Mesenchymal stem cell (in vitro differentiated cells and primary cell): Measurements from ENCODE around the gene CERK.

Experiments used
- DNase-seq: peaks from one replicate; pipeline ENCODE4 v3.0.0-alpha.2; 2013
- H2AFZ ChIP-seq: one replicate; pipeline ENCODE4 v1.6.1; 2013; ENCODE audit warnings: low read depth, mild to moderate bottlenecking, control low read depth, inconsistent platforms, low read length, moderate library complexity
- H2AK5ac ChIP-seq: 2 replicates; pipeline ENCODE4 v1.6.1; 2013; ENCODE audit warnings: low read length, moderate library complexity, mild to moderate bottlenecking, inconsistent platforms; ENCODE audit not compliant: severe bottlenecking
- H2BK120ac ChIP-seq: one replicate; pipeline ENCODE4 v1.6.1; 2013; ENCODE audit warnings: low read depth, mild to moderate bottlenecking, inconsistent platforms, low read length, moderate library complexity
- H2BK12ac ChIP-seq, 2 experiments: one replicate each; pipeline ENCODE4 v1.6.1; 2013; ENCODE audit warnings: inconsistent platforms in 2 of 2, low read length in 2 of 2, mild to moderate bottlenecking in 2 of 2, moderate library complexity in 2 of 2, control low read depth in 1 of 2
- H2BK15ac ChIP-seq: one replicate; pipeline ENCODE4 v1.6.1; 2013; ENCODE audit warnings: mild to moderate bottlenecking, low read depth, inconsistent platforms; ENCODE audit not compliant: poor library complexity, severe bottlenecking
- H2BK5ac ChIP-seq: 2 replicates; pipeline ENCODE4 v1.6.1; 2013; ENCODE audit warnings: low read depth, mild to moderate bottlenecking, low read length, control low read depth, inconsistent platforms; ENCODE audit not compliant: poor library complexity, severe bottlenecking
- H3K14ac ChIP-seq, 2 experiments: one replicate each; pipeline ENCODE4 v1.6.1; 2013; ENCODE audit warnings: inconsistent platforms in 2 of 2, low read length in 2 of 2, control low read depth in 1 of 2, mild to moderate bottlenecking in 1 of 2, moderate library complexity in 1 of 2
- H3K18ac ChIP-seq, 2 experiments: one replicate each; pipeline ENCODE4 v1.6.1; 2013; ENCODE audit warnings: inconsistent platforms in 2 of 2, low read length in 2 of 2, control low read depth in 1 of 2, low read depth in 1 of 2, mild to moderate bottlenecking in 1 of 2
- H3K23ac ChIP-seq, 2 experiments: one replicate each; pipeline ENCODE4 v1.6.1; 2013; ENCODE audit warnings: inconsistent platforms in 2 of 2, low read length in 2 of 2, mild to moderate bottlenecking in 2 of 2, moderate library complexity in 2 of 2, control low read depth in 1 of 2
- H3K27ac ChIP-seq: 2 replicates; pipeline ENCODE4 v1.5.1; 2013; ENCODE audit warnings: mild to moderate bottlenecking, moderate library complexity, low read length, control low read depth, inconsistent platforms; ENCODE audit not compliant: poor library complexity, severe bottlenecking
- H3K27me3 ChIP-seq, 2 experiments: 2 replicates each; pipeline versions ENCODE4 v1.6.1 to v1.7.0; 2013; ENCODE audit warnings: low read length in 2 of 2, mild to moderate bottlenecking in 2 of 2, moderate library complexity in 2 of 2, control low read depth in 1 of 2, inconsistent platforms in 1 of 2; ENCODE audit not compliant: control insufficient read depth in 1 of 2, insufficient read depth in 1 of 2
- H3K36me3 ChIP-seq, 2 experiments: 2 replicates each; pipeline versions ENCODE4 v1.6.1 to v1.7.0; 2013; ENCODE audit warnings: low read length in 2 of 2, control low read depth in 1 of 2, inconsistent platforms in 1 of 2, low read depth in 1 of 2, mild to moderate bottlenecking in 1 of 2; ENCODE audit not compliant: insufficient read depth in 2 of 2, control insufficient read depth in 1 of 2
- H3K4ac ChIP-seq, 2 experiments: one replicate each; pipeline ENCODE4 v1.6.1; 2013; ENCODE audit warnings: inconsistent platforms in 2 of 2, low read length in 2 of 2, mild to moderate bottlenecking in 2 of 2, moderate library complexity in 2 of 2, control low read depth in 1 of 2, low read depth in 1 of 2
- H3K4me1 ChIP-seq: 2 replicates; pipeline ENCODE4 v1.6.1; 2013; ENCODE audit warnings: low read depth, low read length, control low read depth; ENCODE audit not compliant: control insufficient read depth, insufficient read depth
- H3K4me2 ChIP-seq: 2 replicates; pipeline ENCODE4 v1.6.1; 2013; ENCODE audit warnings: low read length, mild to moderate bottlenecking, inconsistent platforms; ENCODE audit not compliant: poor library complexity, severe bottlenecking
- H3K4me3 ChIP-seq, 2 experiments: 2 replicates each; pipeline versions ENCODE4 v1.5.1 to v1.7.0; 2013; ENCODE audit warnings: low read length in 2 of 2, mild to moderate bottlenecking in 2 of 2, control low read depth in 1 of 2, low read depth in 1 of 2; ENCODE audit not compliant: insufficient read depth in 1 of 2
- H3K79me1 ChIP-seq: replicated peaks from 2 replicates; pipeline ENCODE4 v1.6.1; 2013; ENCODE audit warnings: mild to moderate bottlenecking, control low read depth, low read length, inconsistent platforms; ENCODE audit not compliant: poor library complexity, severe bottlenecking
- H3K9ac ChIP-seq: 2 replicates; pipeline ENCODE4 v1.7.0; 2013; ENCODE audit warnings: mild to moderate bottlenecking, low read length, moderate library complexity
- H3K9me3 ChIP-seq: 2 replicates; pipeline ENCODE4 v1.7.0; 2013; ENCODE audit warnings: mild to moderate bottlenecking, low read length; ENCODE audit not compliant: control insufficient read depth
- H4K8ac ChIP-seq: one replicate; pipeline ENCODE4 v1.6.1; 2013; ENCODE audit warnings: inconsistent platforms, mild to moderate bottlenecking, low read length, moderate library complexity
- H4K91ac ChIP-seq: one replicate; pipeline ENCODE4 v1.6.1; 2013; ENCODE audit warnings: mild to moderate bottlenecking, low read length, inconsistent platforms
- WGBS: methylation state at CpG from one replicate; pipeline ENCODE4 v1.1.7; 2013; ENCODE audit warnings: mixed read lengths; 5-methylcytosine and 5-hydroxymethylcytosine counted together

The CERK gene

GRCh38 chr22:46732513-46732912, 5.5 kb downstream of the CERK start:
- peaks cover 0 to 25% of the 10 kb centered on the region in 2 experiments for H3K36me3 ChIP-seq
- no peak overlapping the region for H4K91ac ChIP-seq
- no peak overlapping the region for H3K27ac ChIP-seq
- H2BK15ac ChIP-seq, result no peak overlapping the region
- H3K18ac ChIP-seq, result no peak overlapping the region
- H3K14ac ChIP-seq, result no peak overlapping the region
- H3K9ac ChIP-seq, result no peak overlapping the region
- no peak for DNase-seq
- H3K4ac ChIP-seq, result no peak overlapping the region
- no peaks in the 10 kb centered on the region for H3K9me3 ChIP-seq
- H2AFZ ChIP-seq, result no peak overlapping the region
- H3K4me1 ChIP-seq, result peaks cover 44% of the 10 kb centered on the region
- no peak overlapping the region for H4K8ac ChIP-seq
- H2BK5ac ChIP-seq, result no peak overlapping the region
- H2AK5ac ChIP-seq, result no peak overlapping the region
- WGBS, result 96% methylated on average over 5 of the region's 7 CpGs
- H3K27me3 ChIP-seq, result no peaks in the 10 kb centered on the region
- peak overlapping the region in 1 of 2 experiments; percentile 15 for H2BK12ac ChIP-seq
- H3K4me2 ChIP-seq, result no peak overlapping the region
- peaks cover 29% of the 10 kb centered on the region for H3K79me1 ChIP-seq
- H3K4me3 ChIP-seq, result no peak overlapping the region
- no peak overlapping the region for H2BK120ac ChIP-seq
- H3K23ac ChIP-seq, result no peak overlapping the region

GRCh38 chr22:46732041-46732379, 6.0 kb downstream of the CERK start:
- H3K4me3 ChIP-seq, result no peak overlapping the region
- no peak overlapping the region for H3K14ac ChIP-seq

GRCh38 chr22:46731246-46732040, 6.6 kb downstream of the CERK start:
- Histone ChIP-seq H3K4me2 (peak overlapping the region; percentile 46), H4K91ac (peak overlapping the region; percentile 19), H3K23ac (peak overlapping the region in 1 of 2 experiments; percentile 27), H2BK5ac (no peak overlapping the region), H3K4me3 (no peak overlapping the region), H3K9ac (no peak overlapping the region), H3K36me3 (peaks cover 0 to 26% of the 10 kb centered on the region in 2 experiments), H3K27me3 (no peaks in the 10 kb centered on the region), H3K4ac (peak overlapping the region in 1 of 2 experiments; percentile 7), H3K79me1 (peaks cover 32% of the 10 kb centered on the region), H3K18ac (peak overlapping the region in 1 of 2 experiments; percentile 55), H2AFZ (no peak overlapping the region), H3K14ac (peak overlapping the region in 1 of 2 experiments; percentile 36), H2BK120ac (no peak overlapping the region), H2AK5ac (peak overlapping the region; percentile 97), H2BK15ac (peak overlapping the region; percentile 44), H3K9me3 (no peaks in the 10 kb centered on the region), H3K27ac (no peak overlapping the region), H4K8ac (peak overlapping the region; percentile 19), H3K4me1 (peaks cover 39% of the 10 kb centered on the region), H2BK12ac (peak overlapping the region in 1 of 2 experiments; percentile 15)
- 61% methylated on average over 22 of the region's 22 CpGs for WGBS
- DNase-seq, result peak; percentile 58

More at GRCh38 chr22:46732041-46732379, 6.0 kb downstream of the CERK start:
- Histone ChIP-seq H3K18ac (no peak overlapping the region), H3K4me1 (peaks cover 43% of the 10 kb centered on the region), H2AK5ac (peak overlapping the region; percentile 97), H2BK12ac (peak overlapping the region; percentile 34 to 38), H2BK5ac (no peak overlapping the region), H3K9me3 (no peaks in the 10 kb centered on the region), H2BK120ac (no peak overlapping the region), H2BK15ac (no peak overlapping the region), H4K91ac (no peak overlapping the region), H3K23ac (no peak overlapping the region), H4K8ac (no peak overlapping the region), H3K27ac (no peak overlapping the region), H3K4me2 (peak overlapping the region; percentile 46), H3K36me3 (peaks cover 0 to 26% of the 10 kb centered on the region in 2 experiments), H3K27me3 (no peaks in the 10 kb centered on the region), H3K79me1 (peaks cover 29% of the 10 kb centered on the region), H3K9ac (no peak overlapping the region), H3K4ac (no peak overlapping the region), H2AFZ (no peak overlapping the region)
- no peak for DNase-seq
- WGBS, result 91% methylated on average over 14 of the region's 14 CpGs

DNA sequence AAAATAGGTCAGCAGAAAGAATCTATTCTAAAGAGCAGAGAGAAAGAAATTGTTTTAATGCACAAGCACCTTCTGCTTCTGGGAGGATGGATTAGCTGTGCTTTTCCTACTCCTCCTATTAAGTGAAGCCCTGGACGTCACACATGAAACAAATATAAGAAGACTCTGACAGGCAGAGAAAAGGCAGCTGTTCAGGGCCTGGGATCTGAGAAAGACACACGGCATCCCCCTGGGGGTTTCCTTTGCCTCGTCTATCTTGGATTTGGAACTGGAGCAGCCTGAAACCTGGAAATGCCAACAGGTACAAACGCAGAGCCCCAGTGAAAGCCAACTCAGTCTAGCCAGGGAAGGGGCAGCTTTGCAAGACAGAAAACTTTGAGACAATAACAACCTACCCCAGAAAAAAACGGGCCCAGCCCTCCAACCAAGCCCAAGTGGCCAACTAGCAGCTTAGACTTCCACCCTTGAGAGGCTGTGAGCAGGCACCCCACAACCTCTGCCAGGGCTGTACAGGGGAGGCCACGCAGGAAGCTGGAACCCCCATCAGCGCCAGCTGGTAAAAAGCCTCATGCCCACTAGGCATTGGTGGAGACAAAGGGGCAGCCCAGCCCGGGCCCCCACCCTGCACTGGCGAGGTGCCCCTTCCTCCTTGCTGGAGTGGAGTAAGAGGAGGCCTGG, 7.3 kb downstream of the CERK start:
- Histone ChIP-seq H3K4me1 (peaks cover 36% of the 10 kb centered on the region), H3K4ac (no peak overlapping the region), H3K18ac (peak overlapping the region in 1 of 2 experiments; percentile 11), H3K36me3 (peaks cover under 1 to 33% of the 10 kb centered on the region in 2 experiments), H3K79me1 (peaks cover 35% of the 10 kb centered on the region), H2BK120ac (no peak overlapping the region), H2BK5ac (no peak overlapping the region), H3K4me3 (no peak overlapping the region), H3K4me2 (no peak overlapping the region), H3K23ac (no peak overlapping the region), H3K14ac (no peak overlapping the region), H3K27ac (no peak overlapping the region), H2AFZ (no peak overlapping the region), H3K9me3 (no peaks in the 10 kb centered on the region), H2BK15ac (peak overlapping the region; percentile 44), H2BK12ac (peak overlapping the region in 1 of 2 experiments; percentile 15), H3K9ac (no peak overlapping the region), H4K8ac (no peak overlapping the region), H4K91ac (no peak overlapping the region), H2AK5ac (peak overlapping the region; percentile 11), H3K27me3 (no peaks in the 10 kb centered on the region)
- 69% methylated on average over 9 of the region's 9 CpGs for WGBS
- DNase-seq, result peak; percentile 82
